ENCODE measurements around the gene ATP10A.

- TF ChIP-seq CTCF (IDR thresholded peaks at IDR 0.05) (no peak), POLR2A (IDR thresholded peaks at IDR 0.05) (no peak), EP300 (IDR thresholded peaks at IDR 0.05) (no peak), POLR2AphosphoS5 (IDR thresholded peaks at IDR 0.05) (no peak)
These were observed 86.9 kb downstream of the ATP10A start for GRCh38 chr15:25776071-25776746.

Data from stomach (tissue), 4 donors.